Spleen (tissue), 7 donors: ENCODE results near the gene CACNA1H.

Source experiments
- CTCF ChIP-seq, 11 experiments: fragments of 200-600 bp in 7 of 11; fragments of 450-650 bp in 4 of 11; sonication (generic) in 4 of 11; IDR thresholded peaks in 8 of 11; conservative IDR thresholded peaks in 3 of 11; 1 replicate in 7 of 11; 2 replicates in 4 of 11; pipeline versions ENCODE4 v1.4.0 to v1.8.0; 2016 to 2021; ENCODE audit warnings: antibody characterized with exemption in 11 of 11, inconsistent platforms in 4 of 11, mild to moderate bottlenecking in 1 of 11
- POLR2A ChIP-seq, 3 donors: fragments of 450-650 bp; IDR thresholded peaks; one replicate each; pipeline ENCODE4 v1.5.1; 2017; ENCODE audit warnings: antibody characterized with exemption in 3 of 3, mild to moderate bottlenecking in 1 of 3
- donor health status: DM: no; HTN: no; CAD: no; lungs with moderate emphysema.
- donor health status: DM: no; HTN: no; CAD: no.
- donor health status: DM: no; HTN: no; CAD: no.

DNA sequence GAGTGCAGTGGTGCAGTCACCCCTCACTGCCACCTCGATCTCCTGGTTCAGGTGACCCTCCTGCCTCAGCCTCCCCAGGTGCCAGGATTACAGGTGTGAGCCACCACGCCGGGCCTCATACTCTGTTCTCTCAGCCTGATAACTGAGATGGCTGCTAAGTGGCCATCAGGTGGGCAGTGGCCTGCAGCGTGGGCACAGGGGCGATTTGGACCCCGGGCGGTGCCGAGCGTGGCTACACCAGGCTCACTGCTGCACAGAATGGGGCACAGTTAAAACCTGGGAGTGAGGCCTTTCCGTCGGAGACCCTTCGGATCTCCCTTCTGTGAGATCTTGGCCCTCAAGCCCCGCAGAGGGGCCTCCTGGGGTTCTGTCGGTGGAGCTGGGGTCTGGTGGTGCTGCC is 11.5 kb downstream of the CACNA1H start:
- TF ChIP-seq CTCF (IDR thresholded peaks at IDR 0.05 in 8 of 11, conservative IDR thresholded peaks at IDR 0.05 in 3 of 11) (no peak), POLR2A (IDR thresholded peaks at IDR 0.05) (no peak)
